SJSA1 (cell line): ENCODE data around the gene NADK2. TPM values are rescaled to one million over a fixed set of nuclear protein-coding genes. Genes with fewer than 3 reads are reported as not detected.

Experiments
- total RNA-seq: library from RNA; depleted of rRNA; stranded (reverse); fragments of >200 nt; shearing (Covaris generic); gene quantifications from 2 replicates; pipeline ENCODE4 v1.2.3, GENCODE V29; 2014; rRNA removed

The NADK2 gene
- total RNA-seq, 1 experiment from 2014 or later: 22.2 TPM

Other genes starting within 250 kb of the NADK2 start
- not detected in 2 replicates for gene UGT3A2, start 175.0 kb downstream of the NADK2 start, total RNA-seq
- gene LMBRD2, start 90.0 kb downstream of the NADK2 start, total RNA-seq: 15.3 and 21.1 TPM in 2 replicates
- gene SKP2, start 89.8 kb downstream of the NADK2 start, total RNA-seq: 51.7 and 73.5 TPM in 2 replicates
- not detected in 2 replicates for gene RANBP3L, start 60.0 kb upstream of the NADK2 start, total RNA-seq